Lower leg skin (tissue), 4 donors: ENCODE measurements around the gene MTIF3. TPM values are rescaled to one million over a fixed set of nuclear protein-coding genes. Genes with fewer than 3 reads are reported as not detected.

Source experiments
- DNase-seq, 2 donors: peaks; one replicate each; pipeline ENCODE4 v3.0.0-alpha.2; 2019; ENCODE audit warnings: low spot score in 2 of 2
- H3K4me3 ChIP-seq: fragments of 200-600 bp; sonication (generic); 2 replicates; pipeline ENCODE4 v1.5.1; 2017; ENCODE audit warnings: mild to moderate bottlenecking, low read depth; ENCODE audit not compliant: poor library complexity, severe bottlenecking
- POLR2A ChIP-seq, 2 donors: fragments of 450-650 bp; IDR thresholded peaks; one replicate each; pipeline ENCODE4 v1.6.1; 2016 to 2017; ENCODE audit warnings: antibody characterized with exemption in 2 of 2, mild to moderate bottlenecking in 1 of 2, moderate library complexity in 1 of 2
- WGBS, 2 donors: methylation state at CpG; one replicate each; pipeline ENCODE4 v1.1.5; 2018; 5-methylcytosine and 5-hydroxymethylcytosine counted together
- intact Hi-C: fragments of 100-400 bp; cut with DNase I; formaldehyde crosslinking; loops from one replicate; pipeline ENCODE4 v1.15.0; 2023; ENCODE audit warnings: low total_unique reads
- total RNA-seq, 4 donors: library from RNA; depleted of rRNA; stranded (reverse); fragments of >200 nt; gene quantifications; one replicate each; pipeline ENCODE4 v1.1.0, GENCODE V29; 2016
- TF ChIP-seq, protein P1 (sequence below), 3 donors: fragments of 450-650 bp; IDR thresholded peaks; one replicate each; pipeline ENCODE4 v1.5.1; 2016; ENCODE audit warnings: antibody characterized with exemption in 3 of 3, mild to moderate bottlenecking in 3 of 3, moderate library complexity in 2 of 3

MTIF3 gene
- total RNA-seq, 4 donors from 2014 or later = 46.1 to 98.1 (median 70.8) TPM

DNA sequence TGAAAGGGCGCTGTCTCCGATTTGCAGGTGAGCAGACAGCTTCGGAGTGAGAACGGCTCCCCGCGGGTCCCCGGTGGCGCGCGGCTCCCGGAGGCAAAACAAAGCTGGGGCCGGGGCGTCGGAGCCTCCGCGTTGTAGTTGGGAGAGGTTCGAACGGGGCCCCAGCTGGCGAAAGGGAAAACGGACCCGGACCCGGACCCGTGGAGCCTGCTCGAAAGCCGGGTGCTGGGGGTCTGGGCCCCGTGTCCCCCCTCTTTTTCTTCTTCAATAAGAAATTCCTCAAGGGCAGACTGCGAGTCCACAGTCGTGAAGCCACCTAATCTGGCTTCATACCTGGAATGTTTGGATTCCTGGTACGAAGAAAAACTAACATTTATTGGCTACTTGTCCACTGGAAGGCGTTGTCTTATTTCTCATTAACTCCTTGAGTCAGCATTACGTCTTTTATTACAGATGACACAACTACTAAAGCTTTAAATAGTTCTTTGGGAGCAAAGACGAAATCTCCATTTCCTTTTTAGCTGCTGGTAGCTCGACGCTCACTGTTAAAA is 632 bp upstream of the MTIF3 start:
- TF ChIP-seq POLR2A (IDR thresholded peaks at IDR 0.05) = no peak
- TF ChIP-seq, protein P1, sequence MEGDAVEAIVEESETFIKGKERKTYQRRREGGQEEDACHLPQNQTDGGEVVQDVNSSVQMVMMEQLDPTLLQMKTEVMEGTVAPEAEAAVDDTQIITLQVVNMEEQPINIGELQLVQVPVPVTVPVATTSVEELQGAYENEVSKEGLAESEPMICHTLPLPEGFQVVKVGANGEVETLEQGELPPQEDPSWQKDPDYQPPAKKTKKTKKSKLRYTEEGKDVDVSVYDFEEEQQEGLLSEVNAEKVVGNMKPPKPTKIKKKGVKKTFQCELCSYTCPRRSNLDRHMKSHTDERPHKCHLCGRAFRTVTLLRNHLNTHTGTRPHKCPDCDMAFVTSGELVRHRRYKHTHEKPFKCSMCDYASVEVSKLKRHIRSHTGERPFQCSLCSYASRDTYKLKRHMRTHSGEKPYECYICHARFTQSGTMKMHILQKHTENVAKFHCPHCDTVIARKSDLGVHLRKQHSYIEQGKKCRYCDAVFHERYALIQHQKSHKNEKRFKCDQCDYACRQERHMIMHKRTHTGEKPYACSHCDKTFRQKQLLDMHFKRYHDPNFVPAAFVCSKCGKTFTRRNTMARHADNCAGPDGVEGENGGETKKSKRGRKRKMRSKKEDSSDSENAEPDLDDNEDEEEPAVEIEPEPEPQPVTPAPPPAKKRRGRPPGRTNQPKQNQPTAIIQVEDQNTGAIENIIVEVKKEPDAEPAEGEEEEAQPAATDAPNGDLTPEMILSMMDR (IDR thresholded peaks at IDR 0.05) = no peak
- peak in 1 of 2 donors; percentile 91 for DNase-seq
- 1% methylated on average over 33 to 34 of the region's 34 CpGs for WGBS, 2 donors

DNA sequence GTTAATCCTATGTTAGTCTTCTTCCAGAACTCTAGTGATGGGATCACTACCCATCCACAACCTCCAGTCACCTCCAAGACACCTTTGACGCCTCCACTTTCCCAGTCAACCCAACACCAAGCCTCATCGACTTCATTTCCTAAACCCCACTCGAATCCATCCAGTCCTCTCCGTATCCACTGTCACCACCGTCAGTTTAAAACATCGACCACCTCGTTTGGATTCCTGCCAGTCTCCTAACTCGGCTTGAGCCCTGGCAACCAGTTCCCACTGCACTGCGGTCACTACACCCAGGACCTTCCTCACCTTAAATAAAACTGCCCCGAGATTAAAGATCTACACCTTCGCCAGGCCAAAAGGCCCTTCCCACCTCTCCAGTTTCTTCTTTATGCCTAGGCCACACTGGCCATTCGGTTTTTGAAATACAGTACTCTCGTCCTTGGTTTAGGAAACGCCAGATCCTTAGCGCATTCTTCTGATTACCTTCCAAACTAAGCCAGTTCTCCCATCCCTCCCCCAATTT is 1.2 kb downstream of the MTIF3 start:
- DNase-seq = no peak
- TF ChIP-seq, protein P1 (IDR thresholded peaks at IDR 0.05) = no peak
- no peak for TF ChIP-seq POLR2A (IDR thresholded peaks at IDR 0.05)
- whole genome bisulfite sequencing, 2 donors = 46 to 55% methylated on average over 15 of the region's 15 CpGs
- intact Hi-C loops = no loop called here
- H3K4me3 ChIP-seq = peak overlapping the region; percentile 79

More for the DNA sequence above, 632 bp upstream of the MTIF3 start:
- intact Hi-C loops = no loop called here
- H3K4me3 ChIP-seq = peak overlapping the region; percentile 79

DNA sequence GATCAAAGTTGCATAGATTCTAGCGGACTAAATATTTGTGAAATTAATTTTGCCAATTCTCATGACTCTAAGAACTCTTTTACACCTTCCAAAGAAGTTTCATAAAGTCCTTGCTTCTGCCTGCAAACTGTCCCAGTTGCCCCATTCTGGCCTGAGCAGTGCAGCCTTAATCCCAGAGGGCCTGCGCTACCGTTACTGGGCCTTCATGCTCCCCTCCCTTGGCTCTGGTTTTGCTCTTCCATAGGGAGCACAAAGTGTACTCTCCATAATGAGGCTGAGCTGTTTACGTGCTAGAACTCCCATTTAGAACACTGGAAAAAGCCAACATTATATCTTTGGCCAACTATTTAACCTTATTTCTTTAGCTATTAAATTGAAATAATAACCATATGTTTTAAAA is 2.1 kb downstream of the MTIF3 start:
- no peak for DNase-seq
- no peak overlapping the region for H3K4me3 ChIP-seq
- 76 to 79% methylated on average over 4 of the region's 4 CpGs for WGBS, 2 donors
- TF ChIP-seq, protein P1 (IDR thresholded peaks at IDR 0.05) = no peak
- no peak for TF ChIP-seq POLR2A (IDR thresholded peaks at IDR 0.05)
- intact Hi-C loops = no loop called here

DNA sequence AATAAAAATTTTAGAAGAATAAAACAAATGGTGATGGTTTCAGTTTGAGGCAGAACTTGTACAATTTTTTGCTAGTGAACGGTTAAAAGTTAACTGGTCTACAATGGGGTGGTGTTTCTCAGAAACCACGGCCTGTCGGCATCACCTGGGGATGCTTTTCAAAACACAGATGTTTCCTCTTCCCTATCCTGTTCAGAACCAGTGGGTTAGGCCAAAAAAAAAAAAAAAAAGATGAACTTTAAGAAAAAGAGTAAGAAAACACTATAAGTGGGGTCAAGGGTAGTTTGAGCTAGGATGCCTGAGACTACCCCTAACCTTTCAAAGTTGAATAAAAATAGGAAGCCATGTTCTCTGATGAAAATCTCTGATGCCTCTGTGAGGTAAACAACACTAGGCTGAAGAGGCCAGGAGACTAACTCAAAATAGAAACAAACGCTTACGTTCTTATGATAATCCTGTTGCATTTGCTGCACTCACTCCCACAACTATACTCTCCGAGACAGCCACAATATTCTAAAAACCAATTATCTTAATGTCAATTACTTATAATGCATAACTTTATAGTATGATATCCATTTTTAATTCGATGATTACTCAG is 3.3 kb downstream of the MTIF3 start:
- TF ChIP-seq POLR2A (IDR thresholded peaks at IDR 0.05) = no peak
- TF ChIP-seq, protein P1 (IDR thresholded peaks at IDR 0.05) = no peak
- intact Hi-C loops = no loop called here
- H3K4me3 ChIP-seq = no peak overlapping the region
- WGBS, 2 donors = 66 to 69% methylated on average over 7 of the region's 7 CpGs
- DNase-seq = no peak

DNA sequence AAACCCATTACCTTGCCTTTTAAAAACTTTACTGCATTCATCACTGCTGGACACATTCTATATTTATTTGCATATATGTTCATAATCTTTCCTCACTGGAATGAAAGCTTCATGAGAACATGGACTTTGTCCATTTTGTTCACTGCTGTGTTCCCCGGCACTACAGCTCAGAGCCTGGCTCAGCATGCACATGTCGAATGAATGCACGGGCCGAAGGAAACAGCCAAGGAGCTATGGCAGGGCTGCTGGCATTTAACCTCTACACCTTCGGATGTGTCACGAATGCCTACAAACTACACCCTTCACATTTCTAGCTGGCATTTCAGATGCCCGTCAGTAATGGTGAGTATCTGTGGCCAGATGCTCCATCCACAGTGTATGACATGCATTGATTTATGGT is 7.6 kb downstream of the MTIF3 start:
- DNase-seq = no peak
- WGBS, 2 donors = 83 to 96% methylated on average over 7 of the region's 7 CpGs
- TF ChIP-seq, protein P1 (IDR thresholded peaks at IDR 0.05) = no peak
- no peak for TF ChIP-seq POLR2A (IDR thresholded peaks at IDR 0.05)
- intact Hi-C loops = no loop called here
- H3K4me3 ChIP-seq = no peak overlapping the region
